ENCODE data around the gene ASTN2. TPM values are rescaled to one million over a fixed set of nuclear protein-coding genes. Genes with fewer than 3 reads are reported as not detected.

Gene ASTN2
- total RNA-seq, 1 donor from 2014 or later: 0.53 TPM

DNA sequence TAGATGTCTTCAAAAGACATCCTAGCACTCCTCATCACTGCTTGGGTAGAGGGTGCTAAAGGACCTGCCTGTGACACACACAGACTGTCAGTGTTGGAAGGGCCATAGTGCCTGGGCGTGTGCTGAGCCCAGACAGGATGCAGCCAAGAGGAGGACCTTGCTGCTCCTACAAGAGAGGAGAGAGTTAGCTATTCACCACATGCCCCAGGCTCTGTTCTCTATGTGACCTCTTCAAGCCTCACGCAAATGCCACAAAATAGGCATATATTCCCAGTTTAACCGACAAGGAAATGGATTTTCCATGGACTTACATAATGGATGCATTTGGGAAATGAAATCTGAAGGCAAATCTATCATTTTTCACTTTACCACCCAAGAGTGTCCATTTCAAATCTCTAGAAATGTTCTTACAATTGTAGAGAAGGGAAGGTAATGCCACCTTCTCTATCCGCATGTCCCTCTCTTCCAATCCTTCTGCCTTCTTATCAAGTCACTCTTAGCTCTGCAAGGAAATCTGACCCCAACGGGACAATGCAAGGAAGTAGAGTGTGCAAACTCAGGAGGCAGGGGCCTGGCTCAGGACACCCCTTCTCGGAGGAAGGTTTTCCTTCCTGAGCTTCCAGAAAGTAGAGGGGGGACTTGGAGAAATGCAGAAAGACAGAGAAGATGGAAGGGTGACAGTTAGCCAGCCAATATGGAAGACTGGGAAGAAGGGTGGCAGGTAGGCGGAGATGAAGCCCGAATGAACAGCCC is 678.3 kb downstream of the ASTN2 start:
- no peak for DNase-seq (ENCODE audit: low read depth)
- TF ChIP-seq, protein P1, sequence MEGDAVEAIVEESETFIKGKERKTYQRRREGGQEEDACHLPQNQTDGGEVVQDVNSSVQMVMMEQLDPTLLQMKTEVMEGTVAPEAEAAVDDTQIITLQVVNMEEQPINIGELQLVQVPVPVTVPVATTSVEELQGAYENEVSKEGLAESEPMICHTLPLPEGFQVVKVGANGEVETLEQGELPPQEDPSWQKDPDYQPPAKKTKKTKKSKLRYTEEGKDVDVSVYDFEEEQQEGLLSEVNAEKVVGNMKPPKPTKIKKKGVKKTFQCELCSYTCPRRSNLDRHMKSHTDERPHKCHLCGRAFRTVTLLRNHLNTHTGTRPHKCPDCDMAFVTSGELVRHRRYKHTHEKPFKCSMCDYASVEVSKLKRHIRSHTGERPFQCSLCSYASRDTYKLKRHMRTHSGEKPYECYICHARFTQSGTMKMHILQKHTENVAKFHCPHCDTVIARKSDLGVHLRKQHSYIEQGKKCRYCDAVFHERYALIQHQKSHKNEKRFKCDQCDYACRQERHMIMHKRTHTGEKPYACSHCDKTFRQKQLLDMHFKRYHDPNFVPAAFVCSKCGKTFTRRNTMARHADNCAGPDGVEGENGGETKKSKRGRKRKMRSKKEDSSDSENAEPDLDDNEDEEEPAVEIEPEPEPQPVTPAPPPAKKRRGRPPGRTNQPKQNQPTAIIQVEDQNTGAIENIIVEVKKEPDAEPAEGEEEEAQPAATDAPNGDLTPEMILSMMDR (IDR thresholded peaks at IDR 0.05; ENCODE audit: insufficient read depth, low read length, severe bottlenecking): no peak
- Histone ChIP-seq H3K36me3 (ENCODE audit: control insufficient read depth, insufficient read depth, low read length) (no peaks in the 10 kb centered on the region), H3K4me3 (ENCODE audit: low read depth, low read length) (no peak overlapping the region), H3K27me3 (ENCODE audit: control insufficient read depth, insufficient read depth, low read length) (peaks cover 2% of the 10 kb centered on the region)
- no peak for FAIRE-seq

DNA sequence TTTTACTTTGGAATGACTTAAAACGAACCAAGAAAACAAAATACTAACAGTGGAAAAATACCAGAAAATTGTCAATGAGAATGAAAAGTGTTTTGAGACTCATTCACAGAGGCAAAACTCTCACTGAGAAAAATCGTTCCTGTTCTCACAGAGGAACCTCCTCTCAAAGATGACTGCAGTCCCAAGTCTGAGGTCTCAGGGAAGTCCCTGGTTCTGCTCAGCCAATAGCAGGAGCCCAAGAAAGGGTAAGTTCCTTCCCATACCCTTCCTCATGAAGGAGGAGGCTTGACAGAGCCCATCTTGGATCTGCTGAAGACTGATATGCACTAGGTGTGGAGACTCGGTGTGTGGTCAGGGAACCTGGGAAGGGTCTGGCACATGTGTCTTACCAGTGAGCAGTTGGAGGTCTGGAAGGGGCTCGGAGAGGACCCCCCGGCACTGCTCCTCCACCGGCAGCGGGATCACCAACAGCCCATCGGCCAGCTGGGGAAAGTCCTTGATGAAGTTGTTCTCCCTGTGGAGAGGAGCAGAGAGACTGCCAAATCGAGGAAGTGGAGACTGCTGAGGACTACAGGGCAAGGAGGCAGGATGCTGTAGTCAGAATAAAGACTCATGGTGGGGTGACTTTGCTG is 681.7 kb downstream of the ASTN2 start:
- TF ChIP-seq, protein P1 (IDR thresholded peaks at IDR 0.05; ENCODE audit: insufficient read depth, low read length, severe bottlenecking): no peak
- H3K4me3 ChIP-seq (ENCODE audit: low read depth, low read length): no peak overlapping the region
- H3K27me3 ChIP-seq (ENCODE audit: control insufficient read depth, insufficient read depth, low read length): peaks cover 2% of the 10 kb centered on the region
- DNase-seq (ENCODE audit: low read depth): no peak
- FAIRE-seq: no peak
- no peaks in the 10 kb centered on the region for H3K36me3 ChIP-seq (ENCODE audit: control insufficient read depth, insufficient read depth, low read length)

DNA sequence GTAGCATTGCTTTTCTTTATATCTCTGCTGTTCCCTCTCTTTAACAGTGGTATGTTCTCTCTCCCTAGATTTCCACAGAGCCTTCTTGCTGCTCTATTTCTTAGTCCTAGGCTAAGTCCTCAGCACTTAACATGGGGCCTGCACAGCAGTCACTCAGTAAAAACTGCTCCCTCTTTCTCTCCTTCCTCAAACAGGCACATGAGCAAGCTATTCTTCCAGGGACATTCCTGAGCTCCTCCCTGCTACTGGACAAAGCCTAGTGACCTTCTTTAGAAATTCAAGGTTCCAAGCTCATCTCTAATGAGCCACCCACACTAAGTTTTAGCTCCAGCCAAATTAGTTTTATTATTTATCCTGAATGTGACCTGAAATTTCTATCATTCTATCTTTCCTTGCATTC is 688.3 kb downstream of the ASTN2 start:
- TF ChIP-seq, protein P1 (IDR thresholded peaks at IDR 0.05; ENCODE audit: insufficient read depth, low read length, severe bottlenecking): no peak
- no peaks in the 10 kb centered on the region for H3K27me3 ChIP-seq (ENCODE audit: control insufficient read depth, insufficient read depth, low read length)
- H3K36me3 ChIP-seq (ENCODE audit: control insufficient read depth, insufficient read depth, low read length): no peaks in the 10 kb centered on the region
- DNase-seq (ENCODE audit: low read depth) (no peak), FAIRE-seq (no peak)
- no peak overlapping the region for H3K4me3 ChIP-seq (ENCODE audit: low read depth, low read length)

DNA sequence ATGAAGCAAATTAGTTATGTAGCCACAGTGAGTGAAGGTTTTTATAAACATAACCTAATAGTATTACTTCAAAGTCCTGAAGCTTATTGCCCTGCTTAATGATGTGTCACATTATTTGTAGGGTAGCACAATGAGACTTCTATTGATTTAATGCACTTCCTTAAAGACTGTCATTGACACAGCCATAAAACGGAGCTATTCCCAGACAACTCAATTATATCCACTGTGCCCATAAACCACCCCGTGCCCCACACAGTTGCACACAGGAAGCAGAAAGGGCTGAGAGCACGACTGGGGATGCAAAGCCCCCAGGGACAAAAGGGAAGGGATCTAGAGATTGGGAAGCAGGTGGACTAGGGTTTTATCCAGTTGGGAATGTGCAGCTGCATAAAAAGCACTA is 690.7 kb downstream of the ASTN2 start:
- Histone ChIP-seq H3K4me3 (ENCODE audit: low read depth, low read length) (no peak overlapping the region), H3K36me3 (ENCODE audit: control insufficient read depth, insufficient read depth, low read length) (no peaks in the 10 kb centered on the region), H3K27me3 (ENCODE audit: control insufficient read depth, insufficient read depth, low read length) (no peaks in the 10 kb centered on the region)
- FAIRE-seq (no peak), DNase-seq (ENCODE audit: low read depth) (no peak)
- TF ChIP-seq, protein P1 (IDR thresholded peaks at IDR 0.05; ENCODE audit: insufficient read depth, low read length, severe bottlenecking): no peak

DNA sequence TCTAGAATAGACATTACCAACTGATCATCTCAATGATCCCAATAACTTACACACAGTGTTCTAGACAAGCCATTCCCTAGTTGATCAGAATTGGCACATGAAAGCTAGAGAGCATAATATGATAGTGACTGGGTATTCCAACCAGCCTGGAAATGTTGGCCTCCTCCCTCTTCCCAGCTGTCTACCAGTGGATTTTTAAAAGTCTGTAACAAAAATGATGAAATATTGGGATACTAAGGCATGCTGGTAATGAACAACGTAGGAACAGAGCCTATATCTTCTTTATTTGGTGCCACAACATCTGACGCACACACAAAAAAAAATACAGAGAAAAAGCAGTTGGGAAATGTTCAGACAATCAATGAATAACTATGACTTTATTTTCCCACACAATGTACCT is 692.9 kb downstream of the ASTN2 start:
- no peaks in the 10 kb centered on the region for H3K27me3 ChIP-seq (ENCODE audit: control insufficient read depth, insufficient read depth, low read length)
- no peak overlapping the region for H3K4me3 ChIP-seq (ENCODE audit: low read depth, low read length)
- DNase-seq (ENCODE audit: low read depth) (no peak), FAIRE-seq (no peak)
- TF ChIP-seq, protein P1 (IDR thresholded peaks at IDR 0.05; ENCODE audit: insufficient read depth, low read length, severe bottlenecking): no peak
- H3K36me3 ChIP-seq (ENCODE audit: control insufficient read depth, insufficient read depth, low read length): no peaks in the 10 kb centered on the region

All from bronchial epithelial cell (primary cell).